Tongue (tissue), 2 donors: ENCODE measurements around the gene MAP4K1. TPM values are rescaled to one million over a fixed set of nuclear protein-coding genes. Genes with fewer than 3 reads are reported as not detected.
A peak's percentile ranks its signal among the peaks of the same experiment; 100 is the strongest.
"Not testable (repeated sequence)": the region's sequence is repeated elsewhere in the genome, so short reads cannot be mapped to it uniquely, and the experiment has no call there.

Experiments used
- DNase-seq: peaks from one replicate; pipeline ENCODE4 v3.0.0-alpha.2; 2015
- total RNA-seq: library from RNA; depleted of rRNA; stranded (reverse); fragments of >200 nt; gene quantifications from one replicate; pipeline ENCODE4 v1.2.3, GENCODE V29; 2014

Gene MAP4K1
- total RNA-seq, 1 donor from 2014 or later: 2.9 TPM

- no peak for DNase-seq
These were observed 48.3 kb downstream of the MAP4K1 start for GRCh38 chr19:38569368-38569983.

DNA sequence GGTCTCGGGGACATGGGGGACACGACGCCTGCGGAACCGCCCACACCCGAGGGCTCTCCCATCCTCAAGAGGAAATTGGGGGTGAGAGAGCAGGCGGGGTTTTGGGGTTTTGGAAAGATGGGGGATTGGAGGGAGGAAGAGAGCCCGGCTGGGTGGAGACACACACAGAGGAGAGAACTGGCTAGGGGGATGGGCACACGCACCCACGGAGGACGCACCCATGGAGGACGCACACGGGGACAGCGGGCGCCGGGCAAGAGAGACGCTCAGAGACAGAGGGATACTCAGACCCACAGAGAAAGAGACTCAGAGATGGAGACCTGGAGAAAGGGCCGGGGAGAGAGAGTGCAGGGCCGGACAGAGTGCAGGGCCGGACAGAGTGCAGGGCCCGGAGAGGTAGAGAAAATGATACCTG lies 52.1 kb downstream of the MAP4K1 start:
- no peak for DNase-seq

- DNase-seq: no peak
These were observed 52.6 kb downstream of the MAP4K1 start for GRCh38 chr19:38564981-38565690.

GRCh38 chr19:38563475-38563874 lies 54.3 kb downstream of the MAP4K1 start:
- DNase-seq: no peak

DNA sequence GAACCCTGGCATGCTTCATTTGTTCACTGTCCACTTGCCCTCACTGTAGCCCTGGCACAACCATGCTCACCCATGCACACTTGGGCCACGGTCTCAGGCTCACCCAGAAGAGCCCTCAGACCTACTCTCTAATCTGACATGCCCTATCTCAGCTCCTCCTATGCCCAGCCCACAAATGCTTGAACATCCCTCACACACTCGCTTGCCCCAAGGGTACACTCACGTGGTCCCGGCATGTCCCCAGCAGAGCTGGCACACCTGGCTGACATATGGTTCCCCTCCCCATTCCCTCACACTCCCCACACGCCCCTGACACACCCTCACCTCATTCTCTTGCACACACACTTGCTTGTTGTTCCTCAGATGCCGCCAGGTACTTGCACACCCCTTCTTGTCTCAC lies 55.7 kb downstream of the MAP4K1 start:
- no peak for DNase-seq

GRCh38 chr19:38561658-38562057 lies 56.1 kb downstream of the MAP4K1 start:
- DNase-seq: no peak

DNA sequence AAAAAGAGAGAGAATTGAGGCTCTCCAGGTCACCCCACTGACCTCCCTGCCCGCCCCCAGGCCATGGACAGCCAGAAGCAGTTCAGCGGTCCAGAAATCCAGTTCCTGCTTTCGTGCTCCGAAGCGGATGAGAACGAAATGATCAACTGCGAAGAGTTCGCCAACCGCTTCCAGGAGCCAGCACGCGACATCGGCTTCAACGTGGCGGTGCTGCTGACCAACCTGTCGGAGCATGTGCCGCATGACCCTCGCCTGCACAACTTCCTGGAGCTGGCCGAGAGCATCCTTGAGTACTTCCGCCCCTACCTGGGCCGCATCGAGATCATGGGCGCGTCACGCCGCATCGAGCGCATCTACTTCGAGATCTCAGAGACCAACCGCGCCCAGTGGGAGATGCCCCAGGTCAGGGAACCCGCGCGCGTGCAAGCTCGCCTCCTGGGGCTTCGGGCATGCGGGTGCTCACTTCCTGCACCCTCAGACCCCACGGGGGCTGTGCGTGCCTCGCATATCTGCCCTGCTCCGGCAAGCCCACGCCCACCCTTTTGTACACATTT lies 56.6 kb downstream of the MAP4K1 start:
- no peak for DNase-seq

DNA sequence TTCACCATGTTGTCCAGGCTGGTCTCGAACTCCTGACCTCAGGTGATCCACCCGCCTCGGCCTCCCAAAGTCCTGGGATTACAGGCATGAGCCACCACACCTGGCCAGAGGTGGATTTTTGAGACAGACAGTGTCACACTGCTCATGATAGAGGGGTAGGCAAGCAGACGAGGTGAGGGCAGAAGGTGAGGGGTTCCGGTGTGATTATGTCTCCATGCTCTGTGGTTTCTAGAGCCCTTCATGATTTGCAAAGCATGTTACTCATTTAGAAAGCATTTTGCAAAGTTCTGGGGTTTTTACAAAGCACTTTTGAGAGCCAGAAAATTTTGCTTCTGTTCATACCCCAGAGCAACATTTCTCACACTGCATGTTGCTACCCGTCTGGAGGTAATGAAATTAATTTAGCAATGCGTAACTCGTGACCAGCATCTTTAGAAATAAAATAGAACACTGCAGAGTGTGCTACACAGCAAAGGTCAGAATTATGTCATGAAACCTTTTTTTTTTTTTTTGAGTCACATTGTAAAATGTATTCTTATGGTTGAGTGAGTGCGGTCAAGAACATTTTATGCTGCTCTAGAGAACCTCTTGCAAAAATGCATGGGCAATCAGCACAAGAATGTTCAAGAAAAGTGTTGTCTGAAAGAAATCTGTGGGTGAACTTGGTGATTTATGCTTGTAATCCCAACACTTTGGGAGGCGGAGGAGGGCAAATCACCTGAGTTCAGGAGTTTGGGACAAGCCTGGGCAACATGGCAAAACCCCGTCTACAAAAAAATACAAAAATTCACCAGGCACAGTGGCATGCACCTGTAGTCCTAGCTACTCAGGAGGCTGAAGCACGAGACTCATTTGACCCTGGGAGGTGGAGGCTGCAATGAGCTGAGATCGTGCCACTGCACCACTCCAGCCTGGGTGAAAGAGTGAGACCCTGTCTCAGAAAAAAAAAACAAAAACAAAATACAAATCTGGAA lies 58.0 kb downstream of the MAP4K1 start:
- peak; percentile 21 for DNase-seq

- not testable (repeated sequence) for DNase-seq
These were observed 58.8 kb downstream of the MAP4K1 start for GRCh38 chr19:38558933-38559332.

DNA sequence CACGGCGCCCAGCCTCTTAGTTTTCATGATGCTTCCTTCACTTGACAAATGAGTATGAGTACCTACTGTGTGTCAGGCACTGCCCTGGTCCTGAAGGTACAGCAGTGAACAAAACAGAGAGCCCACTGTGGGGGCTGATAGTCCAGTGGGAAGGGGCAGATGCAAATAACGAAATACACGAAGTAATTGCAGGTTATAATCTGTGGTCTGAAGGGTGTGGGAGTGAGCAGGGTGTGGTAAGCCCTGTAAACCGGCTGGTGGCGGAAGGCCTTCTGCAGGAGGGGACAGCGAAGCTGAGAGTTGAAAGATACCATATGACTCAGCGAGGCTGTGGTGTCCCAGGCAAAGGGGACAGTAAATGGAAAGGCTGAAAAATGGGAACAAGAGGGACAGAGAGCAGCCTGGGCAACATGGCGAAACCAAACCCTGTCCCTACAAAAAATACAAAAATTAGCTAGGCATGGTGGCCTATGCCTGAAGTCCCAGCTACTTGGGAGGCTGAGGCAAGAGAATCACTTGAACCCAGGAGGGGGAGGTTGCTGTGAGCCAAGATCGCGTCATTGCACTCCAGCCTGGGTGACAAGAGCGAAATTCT lies 60.5 kb downstream of the MAP4K1 start:
- no peak for DNase-seq

DNA sequence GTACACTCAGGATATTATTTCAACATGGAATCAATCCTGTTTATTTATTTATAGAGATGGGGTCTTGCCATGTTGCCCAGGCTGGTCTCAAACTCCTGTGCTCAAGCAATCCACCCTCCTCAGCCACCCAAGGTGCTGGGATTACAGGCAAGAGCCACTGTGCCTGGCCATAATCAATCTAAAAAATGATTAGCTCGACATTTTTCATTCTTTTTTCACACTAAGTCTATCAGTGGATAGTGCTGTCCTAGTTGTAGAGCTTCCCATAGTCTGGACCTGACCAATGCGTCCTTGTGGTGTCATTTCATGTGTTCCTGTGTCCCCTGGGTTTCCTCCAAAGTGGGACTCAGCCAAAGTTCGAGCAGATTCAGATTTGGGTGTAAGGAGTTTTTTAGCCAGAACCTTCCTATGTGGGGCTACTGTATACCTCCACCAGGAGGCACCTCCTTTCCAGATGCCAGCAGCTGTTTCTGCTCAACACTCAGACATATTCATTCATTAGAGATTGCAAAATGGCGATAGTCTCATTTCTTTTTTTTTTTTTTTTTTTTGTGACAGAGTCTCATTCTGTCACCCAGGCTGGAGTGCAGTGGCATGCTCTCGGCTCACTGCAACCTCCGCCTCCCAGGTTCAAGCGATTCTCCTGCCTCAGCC lies 61.1 kb downstream of the MAP4K1 start:
- DNase-seq: no peak

DNA sequence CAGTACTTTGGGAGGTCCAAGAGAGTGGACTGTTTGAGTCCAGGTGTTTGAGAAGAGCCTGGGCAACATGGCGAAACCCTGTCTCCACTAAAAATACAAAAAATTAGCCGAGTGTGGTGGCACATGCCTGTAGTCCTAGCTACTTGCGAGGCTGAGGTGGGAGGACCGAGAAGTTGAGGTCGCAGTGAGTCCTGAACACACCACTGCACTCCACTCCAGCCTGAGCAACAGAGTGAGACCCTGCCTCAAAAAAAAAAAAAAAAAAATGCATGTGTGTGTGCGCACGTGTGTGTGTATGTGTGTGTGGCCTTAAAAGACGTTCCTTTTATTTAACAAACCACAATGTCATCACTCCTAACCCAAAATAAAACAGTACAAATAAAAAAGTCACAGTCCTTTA lies 62.6 kb downstream of the MAP4K1 start:
- no peak for DNase-seq

DNA sequence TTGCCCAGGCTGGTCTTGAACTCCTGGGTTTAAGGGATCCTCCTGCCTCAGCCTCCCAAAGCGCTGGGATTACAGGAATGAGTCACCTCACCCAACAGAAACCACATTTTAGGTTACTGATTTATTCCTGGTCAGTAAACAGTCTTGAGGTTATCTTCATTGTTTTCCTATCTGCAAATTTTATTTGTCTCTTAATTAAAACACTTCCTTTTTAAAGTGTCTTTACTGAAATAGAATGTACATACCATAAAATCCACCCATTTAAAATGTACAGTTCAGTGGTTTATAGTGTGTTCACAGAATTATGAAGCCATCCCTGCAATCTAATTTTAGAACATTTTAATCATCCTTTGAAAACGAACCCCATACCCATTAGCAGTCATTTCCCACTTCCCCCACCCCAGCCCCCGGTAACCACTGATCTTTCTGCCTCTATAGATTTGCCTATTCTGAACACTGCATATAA lies 63.0 kb downstream of the MAP4K1 start:
- no peak for DNase-seq

DNA sequence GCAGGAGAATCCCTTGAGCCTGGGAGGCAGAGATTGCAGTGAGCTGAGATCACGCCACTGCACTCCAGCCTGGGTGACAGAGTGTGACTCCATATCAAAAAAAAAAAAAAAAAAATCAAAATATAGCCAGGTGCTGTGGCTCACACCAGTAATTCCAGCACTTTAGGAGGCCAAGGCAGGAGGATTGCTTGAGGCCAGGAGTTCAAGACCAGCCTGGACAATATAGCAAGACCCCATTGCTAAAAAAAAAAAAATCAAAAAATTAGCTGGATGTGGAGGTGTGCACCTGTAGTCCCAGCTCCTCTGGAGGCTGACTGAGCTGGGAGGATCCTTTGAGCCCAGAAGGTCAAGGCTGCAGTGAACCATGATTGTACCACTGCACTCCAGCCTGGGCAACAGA lies 64.5 kb downstream of the MAP4K1 start:
- not testable (repeated sequence) for DNase-seq

GRCh38 chr19:38551450-38551813 lies 66.3 kb downstream of the MAP4K1 start:
- DNase-seq: no peak

GRCh38 chr19:38550376-38550775 lies 67.4 kb downstream of the MAP4K1 start:
- DNase-seq: no peak

- no peak for DNase-seq
These were observed 67.8 kb downstream of the MAP4K1 start for GRCh38 chr19:38549942-38550341.

- no peak for DNase-seq
These were observed 68.7 kb downstream of the MAP4K1 start for GRCh38 chr19:38549061-38549460.

DNA sequence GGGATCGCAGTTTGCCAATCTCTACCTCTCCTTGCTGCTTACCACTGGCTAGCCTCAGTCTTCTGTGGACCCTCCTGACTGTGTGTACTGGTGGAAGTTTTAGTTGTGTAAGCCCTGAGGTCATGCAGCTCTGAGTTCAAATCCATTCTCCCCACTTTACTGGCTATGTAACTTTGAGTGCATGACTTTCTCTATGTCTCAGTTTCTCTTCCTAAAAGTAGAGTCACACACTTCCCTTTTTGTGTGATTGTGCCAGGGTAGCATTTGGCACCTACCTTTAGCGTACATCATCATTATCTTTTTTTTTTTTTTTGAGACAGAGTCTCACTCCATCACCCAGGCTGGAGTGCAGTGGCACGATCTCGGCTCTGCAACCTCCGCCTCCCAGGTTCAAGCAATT lies 70.3 kb downstream of the MAP4K1 start:
- DNase-seq: no peak

DNA sequence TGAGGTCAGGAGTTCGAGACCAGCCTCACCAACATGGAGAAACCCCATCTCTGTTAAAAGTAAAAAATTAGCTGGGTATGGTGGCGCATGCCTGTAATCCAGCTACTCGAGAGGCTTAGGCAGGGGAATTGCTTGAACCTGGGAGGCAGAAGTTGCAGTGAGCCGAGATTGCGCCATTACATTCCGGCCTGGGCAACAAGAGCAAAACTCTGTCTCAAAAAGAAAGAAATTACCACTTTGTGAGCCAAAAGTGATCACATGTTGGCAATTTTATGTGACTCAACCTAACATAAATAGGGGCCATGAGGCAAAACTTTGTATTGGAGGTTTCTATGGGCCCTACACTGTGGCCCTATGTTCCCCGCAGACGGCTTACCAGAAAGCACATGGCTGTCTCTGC lies 72.2 kb downstream of the MAP4K1 start:
- no peak for DNase-seq

- DNase-seq: no peak
These were observed 73.0 kb downstream of the MAP4K1 start for GRCh38 chr19:38544569-38545315.
